Activated T-cell treated with anti-CD3 and anti-CD28 coated beads for 48 hours (primary cell): ENCODE measurements around the gene ACO1.

Experiments used
- DNase-seq: peaks from one replicate; pipeline ENCODE4 v3.0.0-alpha.2; 2020; ENCODE audit warnings: low read depth

Gene ACO1

DNA sequence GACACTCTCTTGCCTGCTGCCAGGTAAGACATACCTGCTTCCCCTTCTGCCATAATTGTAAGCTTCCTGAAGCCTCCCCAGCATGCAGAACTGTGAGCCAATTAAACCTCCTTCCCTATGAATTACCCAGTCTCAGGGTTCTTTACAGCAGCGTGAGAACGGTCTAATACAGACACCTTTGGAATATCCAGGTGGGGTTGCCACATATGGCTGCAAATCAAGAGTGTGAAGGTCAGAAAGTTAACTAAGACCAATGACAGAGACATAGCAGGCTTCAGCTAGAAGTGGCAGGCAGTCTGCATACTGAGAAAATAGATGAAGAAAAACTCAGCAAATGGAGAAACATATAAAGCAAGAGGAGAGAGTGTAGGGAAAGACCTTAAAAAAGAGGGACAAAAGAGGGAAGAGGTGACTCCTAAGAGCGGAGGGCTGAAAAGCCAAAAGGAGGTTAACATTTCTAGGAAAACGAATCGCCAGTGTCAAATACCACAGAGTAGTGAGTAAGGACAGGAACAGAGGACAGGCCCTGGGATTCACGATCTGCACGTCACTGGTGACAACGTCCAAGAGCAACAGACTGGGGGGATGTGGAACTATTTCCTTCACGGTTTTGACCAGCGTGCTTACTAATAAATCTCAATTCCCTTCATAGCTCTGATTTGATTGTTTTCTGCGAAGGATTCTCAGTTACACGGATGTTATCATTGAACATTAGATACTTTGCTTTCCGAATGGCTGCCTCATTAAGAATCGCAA lies 1.7 kb upstream of the ACO1 start:
- no peak for DNase-seq

DNA sequence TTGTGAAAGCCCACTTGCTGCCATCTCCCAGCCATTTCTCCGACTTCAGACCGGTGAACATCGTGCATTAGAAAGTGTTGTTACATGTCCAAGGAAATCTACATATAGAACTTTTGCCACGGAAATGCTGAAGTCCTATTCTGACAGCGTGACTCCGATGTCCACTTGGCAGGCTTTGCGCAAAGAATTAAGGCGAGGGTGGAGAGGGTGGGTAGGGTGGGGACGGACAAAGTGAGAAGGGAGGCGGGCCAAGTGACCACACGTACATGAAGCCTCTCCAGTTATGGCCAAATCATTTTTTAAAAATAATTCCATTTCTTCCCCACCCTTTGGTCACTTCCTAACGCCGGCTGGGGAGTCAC lies 460 bp upstream of the ACO1 start:
- no peak for DNase-seq

DNA sequence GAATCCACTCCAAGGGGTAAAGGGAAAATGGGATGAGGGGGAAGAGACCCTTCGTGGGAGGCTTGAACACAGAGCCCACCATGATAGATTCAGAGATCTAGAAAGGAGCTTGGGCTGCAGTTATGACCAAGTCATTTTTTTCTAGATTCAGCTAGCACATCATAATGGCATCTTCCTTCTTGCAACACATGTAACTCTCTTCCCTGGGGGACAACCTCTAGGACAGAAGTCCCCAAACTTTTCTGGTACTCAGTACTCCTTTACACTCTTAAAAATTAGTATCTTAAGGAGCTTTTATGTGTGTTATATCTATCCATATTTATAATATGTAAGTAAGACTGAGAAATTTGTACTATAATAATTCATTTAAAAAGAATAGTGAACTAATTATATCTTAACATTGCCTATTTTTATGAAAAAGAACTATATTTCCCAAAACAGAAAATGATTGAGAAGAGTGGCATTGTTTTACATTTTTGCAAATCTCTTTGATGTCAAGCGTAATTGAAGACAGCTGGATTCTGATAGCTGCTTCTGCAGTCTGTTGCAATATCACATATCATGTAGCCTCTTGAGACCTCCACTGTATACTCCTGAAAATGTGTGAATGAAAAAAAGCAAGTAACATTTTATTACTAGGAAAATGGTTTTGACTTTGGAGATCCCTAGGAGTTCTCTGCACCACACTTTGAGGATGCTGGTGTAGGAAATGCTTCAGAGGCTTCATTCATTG lies 875 bp downstream of the ACO1 start:
- DNase-seq, result no peak

DNA sequence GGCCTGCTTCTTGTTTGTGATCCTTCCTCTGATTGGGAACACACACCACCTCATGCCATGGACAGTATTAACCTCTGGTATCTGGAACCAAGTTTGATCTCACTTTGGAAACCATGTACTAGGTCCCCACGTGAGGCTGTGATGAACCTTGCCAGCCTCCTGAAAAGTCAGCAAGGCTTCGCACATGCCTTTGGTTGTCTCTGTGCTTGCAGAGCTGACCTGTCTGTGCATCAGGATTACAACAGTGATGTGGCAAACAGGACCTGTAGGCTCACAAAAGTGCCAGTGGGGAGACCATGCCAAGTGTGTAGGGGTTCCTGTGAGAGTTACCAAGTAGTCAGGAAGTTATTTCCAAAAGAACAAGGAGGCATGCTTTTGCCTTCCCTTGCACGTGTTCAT lies 1.4 kb downstream of the ACO1 start:
- DNase-seq, result no peak

DNA sequence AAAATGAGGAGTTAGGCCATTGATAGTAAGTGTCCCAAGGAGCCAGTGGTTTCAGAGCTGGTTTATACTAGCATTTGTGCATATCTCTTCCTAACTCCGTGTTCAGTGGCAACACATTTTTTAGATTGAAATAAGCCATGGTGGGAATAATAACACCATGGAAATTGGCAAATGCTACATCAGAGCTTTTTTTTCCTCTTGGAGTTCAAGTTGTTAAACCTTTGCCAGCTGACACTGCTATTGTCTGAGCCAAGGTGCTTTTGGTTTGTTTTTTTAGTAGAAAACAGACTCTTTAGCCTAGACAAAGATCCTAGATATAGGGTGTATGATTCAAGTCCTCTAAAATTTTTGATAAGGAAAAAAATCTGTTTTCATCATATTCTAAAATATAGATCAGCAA lies 2.8 kb downstream of the ACO1 start:
- DNase-seq, result no peak

DNA sequence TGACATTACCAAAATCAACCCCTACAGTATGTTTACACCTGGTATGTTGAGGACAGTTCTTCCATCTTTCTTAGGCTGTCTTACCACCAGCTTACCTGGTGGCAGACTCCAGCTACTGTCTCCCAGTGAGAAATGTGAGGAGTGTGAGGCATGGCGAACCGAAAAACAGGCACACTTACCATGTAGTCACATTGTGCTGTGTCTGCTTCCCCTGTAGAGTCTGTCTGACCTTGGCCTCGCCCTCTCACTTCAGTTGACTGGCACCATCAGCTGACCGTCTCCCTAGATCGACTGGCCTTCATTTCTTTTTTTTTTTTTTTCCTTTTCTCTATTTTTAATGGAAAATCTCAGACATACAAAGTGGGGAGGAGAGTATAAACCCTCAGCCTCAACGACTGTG lies 4.9 kb downstream of the ACO1 start:
- DNase-seq, result no peak

DNA sequence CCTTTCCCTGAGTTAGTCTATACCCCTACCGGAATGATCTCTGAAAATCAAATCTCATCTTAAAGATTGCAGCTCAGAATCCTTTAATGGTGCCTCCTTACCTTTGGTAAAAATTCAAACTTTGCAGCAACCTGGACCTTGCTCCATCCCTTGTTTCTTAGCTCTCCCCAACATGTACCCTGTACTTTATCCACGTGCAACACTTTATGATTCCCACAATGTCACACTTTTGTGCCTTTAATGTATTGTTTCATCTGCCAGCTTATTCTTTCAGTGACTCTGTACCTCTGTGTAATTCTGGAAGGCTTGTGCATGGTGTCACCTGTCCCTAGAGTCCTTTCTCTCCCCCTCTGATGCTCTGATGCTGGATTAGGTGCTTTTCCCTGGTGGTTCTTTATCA lies 9.5 kb downstream of the ACO1 start:
- DNase-seq, result no peak

DNA sequence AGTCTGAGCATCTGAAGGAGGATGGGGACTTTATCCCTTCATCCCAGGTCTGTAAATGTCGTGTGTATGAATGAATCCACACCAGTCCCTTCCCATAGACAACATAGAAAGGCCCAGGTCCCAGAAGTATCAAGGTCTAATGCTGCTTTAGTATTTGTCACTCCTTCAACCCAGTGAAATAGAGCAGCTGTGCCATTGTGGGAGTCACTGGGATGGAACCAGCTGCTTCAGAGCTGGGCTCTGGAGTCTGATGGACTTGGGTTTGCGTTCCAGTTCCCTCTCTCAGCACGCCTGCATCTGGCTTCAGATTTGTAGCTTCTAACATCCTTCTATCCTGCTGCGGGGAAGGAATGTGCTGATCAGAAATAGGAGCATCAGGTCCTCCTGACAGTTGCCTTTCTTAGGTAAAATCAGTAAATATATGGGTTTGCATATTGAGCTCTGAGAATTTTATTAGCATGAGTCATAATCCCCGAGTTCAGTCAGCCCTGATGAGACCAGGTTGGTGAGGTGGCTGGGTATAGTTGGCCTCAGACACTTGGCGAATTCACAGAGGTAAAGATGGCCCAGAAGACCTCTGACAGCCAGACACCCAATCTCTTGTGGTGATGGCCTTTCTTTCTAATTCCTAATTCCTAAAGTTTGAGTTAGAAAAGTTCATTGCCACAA lies 10.1 kb downstream of the ACO1 start:
- DNase-seq, result no peak

DNA sequence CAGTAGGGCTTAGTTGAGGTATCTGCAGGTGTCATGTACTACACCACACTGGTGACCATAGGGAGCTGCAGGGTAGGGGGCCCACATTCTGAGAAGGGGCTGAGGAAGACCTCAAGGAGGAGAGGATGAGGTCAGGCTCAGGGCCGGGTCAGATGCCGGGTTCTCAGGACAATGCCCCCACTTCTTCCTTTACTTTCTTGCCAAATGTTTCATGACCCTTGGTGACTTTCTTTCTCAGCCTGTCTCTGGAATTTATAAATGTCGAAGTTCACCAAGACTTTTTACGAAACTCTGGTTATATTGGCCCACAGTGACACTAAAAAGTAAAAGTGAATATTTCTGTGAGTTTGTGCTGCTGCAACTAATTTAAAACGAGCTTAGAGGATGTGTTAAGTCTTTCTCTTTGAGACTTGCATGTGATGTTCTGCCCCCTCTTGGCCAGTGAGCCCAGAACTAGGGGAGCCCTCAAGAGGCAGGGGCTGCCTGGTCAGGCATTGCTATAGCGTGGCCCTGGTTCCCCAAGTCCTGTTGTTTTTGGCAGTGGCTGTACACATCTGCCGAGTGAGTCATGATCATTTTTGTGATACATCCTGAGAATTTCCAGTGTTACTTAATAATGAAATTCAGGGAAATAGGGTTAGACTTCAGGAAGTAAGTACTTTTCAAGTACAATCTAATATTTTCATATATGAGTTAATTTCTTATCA lies 11.2 kb downstream of the ACO1 start:
- DNase-seq, result no peak

DNA sequence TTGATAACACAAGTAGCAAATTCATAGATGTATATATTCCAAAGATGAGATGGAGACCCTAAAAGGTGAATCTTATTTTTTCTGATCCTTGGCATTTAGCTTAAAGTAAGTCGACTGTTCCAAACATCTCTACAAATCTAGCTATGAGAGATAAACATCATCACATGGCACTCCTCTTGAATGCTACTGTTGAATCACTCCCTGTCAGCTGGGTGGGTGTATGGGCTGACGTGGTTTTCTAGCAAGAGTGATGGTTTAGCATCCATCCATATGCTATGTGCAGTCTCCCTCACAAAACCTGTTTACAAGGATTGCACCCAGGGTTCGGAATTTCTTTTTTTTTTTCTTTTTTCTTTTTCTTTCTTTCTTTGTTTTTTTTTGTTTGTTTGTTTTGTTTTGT lies 13.8 kb downstream of the ACO1 start:
- no peak for DNase-seq

DNA sequence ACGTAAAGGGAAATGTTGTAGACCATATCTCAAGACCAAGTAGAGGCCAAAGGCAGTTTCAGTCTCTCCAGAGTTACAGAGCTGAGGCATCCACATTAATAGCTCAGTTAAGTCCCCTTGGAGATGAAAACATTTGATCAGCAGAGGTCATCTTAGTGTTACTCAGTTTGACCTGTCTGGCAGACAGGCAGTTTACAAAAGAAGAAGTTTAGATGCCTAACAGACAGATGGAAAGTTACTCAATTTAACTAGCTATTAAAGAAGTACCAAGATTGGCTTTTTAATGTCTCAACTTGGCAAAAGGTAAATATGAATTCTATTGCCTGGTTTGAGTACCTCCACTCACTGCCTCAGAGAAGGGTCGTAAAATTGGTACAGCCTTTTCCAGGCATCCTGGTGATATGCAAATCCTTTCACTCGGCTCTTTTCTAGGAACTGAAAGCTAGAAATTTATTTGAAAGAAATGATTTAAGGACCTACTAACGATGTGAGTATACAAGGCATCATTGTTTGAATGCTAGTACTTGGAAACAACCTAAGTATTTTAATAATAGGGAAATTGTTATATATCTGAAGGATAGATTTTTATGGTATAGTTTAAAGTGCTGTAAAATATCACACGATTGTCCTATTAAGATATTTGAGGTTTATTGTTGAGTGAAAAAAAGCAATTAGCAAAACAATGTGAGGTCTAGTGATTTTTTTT lies 14.8 kb downstream of the ACO1 start:
- no peak for DNase-seq

DNA sequence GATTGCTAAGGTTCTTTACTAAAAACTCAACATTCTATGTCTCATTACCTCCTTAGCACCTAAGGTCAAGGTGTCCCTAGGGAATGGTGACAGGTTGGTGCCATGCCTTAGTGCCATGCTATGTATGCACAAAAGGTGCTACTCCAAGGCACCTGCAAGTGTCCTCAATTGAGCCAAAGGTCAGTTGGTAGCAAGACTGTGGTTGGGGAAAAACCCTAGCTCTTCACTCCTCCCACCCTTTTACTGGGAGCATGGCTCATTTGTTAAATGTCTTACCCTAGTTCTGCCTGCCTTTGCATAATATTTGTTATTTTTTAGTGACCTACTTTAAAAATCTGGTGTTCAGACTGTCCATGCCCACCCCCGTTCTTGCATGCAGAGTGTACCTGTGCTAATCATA lies 17.0 kb downstream of the ACO1 start:
- DNase-seq, result no peak

DNA sequence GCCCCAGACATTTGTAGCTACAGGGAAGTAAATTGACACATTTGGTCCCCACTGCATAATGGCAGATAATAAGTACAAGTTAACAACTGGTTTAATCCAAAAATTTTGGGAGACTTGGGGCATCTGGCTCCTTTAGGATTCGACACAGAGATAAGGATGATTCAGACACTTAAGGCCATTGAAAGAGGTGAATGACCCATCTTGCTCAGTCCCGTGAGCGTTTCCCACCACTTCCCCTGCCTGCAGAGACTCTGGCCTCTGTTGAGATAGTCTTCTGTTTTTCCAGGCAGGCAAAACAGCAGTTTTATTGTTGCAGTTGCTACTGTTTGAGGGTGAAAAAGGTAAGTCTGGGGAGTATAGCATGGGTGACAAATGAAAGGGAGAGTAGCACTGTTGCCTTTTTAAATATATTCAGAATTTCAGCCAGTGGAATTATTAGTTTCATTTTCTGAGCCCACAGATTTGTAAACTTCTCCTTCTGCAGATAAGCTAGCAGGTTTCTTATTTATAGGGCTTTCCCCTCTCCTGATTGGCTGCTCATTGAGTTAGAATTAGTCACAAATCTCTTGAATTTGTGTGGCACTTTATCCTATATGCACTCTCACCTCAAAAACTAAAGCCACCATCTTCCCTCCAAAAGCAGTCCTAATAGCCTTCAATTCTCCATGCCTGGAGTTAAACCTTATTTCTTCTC lies 19.3 kb downstream of the ACO1 start:
- no peak for DNase-seq

DNA sequence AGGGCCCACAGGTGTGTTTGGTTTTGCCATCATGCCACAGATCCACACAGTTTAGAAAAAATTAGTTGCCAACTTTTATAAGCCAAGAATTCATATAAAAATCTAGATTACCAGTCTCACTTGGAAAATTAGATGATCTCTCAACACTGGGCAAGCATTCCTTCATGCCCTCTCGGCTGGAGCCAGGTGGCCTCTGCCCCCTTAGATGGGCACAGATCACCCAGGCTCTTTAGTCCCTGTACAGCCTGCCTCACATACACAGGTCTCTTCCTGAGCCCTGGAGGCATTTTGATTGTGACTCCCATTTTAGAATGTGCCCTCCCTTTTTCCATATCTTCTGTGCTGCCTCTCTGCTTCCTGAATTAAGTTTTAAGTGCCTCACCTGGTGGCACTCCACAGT lies 20.0 kb downstream of the ACO1 start:
- DNase-seq, result no peak

DNA sequence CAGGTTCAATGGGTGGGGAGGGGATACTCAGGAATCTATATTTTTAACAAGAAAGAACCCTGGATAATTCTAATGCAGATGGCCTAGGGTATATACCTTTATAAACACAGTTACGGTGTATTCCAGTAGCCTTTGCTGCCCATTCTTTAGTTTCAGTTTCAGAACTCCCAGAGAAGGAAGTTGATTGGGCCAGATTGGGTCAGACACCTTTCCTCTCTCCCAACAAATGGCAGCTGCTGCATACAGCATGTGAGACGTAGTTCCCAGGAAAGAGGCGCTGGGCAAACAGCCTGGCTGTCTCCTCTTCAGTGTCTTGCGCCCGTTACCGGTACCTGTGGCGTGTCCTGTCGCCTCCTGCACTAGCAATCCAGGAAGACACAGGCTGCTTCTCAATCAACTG lies 20.4 kb downstream of the ACO1 start:
- no peak for DNase-seq

DNA sequence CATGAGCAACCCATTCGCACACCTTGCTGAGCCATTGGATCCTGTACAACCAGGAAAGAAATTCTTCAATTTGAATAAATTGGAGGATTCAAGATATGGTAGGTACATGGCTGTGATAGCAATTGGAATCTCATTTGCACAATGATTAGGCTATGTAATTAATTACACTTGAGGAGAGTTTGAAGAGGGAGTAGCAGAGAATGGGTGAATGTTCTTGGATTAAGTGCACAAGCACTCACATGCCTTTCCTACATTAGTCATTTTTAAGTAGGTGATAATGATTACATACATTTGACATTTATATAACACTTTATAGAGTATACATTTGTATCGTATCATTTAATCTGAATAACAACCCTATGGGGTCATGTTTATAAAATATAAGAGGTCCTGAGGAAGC lies 21.1 kb downstream of the ACO1 start:
- no peak for DNase-seq

DNA sequence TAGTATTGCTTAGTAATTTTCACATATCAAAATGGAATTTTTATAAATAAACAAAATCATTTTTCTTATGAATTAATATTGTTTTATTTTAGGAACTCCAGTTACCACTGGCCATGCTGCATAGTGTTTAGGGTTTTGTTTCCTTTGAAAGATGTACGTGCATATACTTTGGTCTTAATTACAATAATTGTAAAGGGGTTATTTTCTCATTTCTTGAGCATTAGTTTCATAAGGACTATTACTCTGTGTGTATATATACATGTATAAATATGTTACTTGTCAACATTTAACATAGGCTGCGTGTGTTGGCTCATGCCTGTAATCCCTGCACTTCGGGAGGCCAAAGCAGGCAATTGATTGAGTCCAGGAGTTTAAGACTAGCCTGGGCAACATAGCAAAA lies 21.6 kb downstream of the ACO1 start:
- no peak for DNase-seq

DNA sequence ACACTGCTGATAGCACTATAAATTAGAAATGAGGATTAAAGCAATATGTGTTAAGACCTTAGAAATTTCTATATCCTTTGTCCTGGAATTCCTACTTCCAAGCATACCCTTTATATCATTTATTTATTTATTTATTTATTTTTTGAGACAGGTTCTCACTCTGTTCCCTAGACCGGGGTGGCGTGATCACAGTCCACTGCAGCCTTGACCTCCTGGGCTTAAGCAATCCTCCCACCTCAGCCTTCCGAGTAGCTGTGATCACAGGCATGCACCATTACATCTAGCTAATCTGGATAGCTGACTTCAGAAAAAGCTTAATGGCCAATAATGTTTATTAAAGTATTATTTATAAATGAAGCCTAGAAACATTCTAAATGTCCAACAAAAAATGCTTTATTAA lies 27.3 kb downstream of the ACO1 start:
- no peak for DNase-seq

DNA sequence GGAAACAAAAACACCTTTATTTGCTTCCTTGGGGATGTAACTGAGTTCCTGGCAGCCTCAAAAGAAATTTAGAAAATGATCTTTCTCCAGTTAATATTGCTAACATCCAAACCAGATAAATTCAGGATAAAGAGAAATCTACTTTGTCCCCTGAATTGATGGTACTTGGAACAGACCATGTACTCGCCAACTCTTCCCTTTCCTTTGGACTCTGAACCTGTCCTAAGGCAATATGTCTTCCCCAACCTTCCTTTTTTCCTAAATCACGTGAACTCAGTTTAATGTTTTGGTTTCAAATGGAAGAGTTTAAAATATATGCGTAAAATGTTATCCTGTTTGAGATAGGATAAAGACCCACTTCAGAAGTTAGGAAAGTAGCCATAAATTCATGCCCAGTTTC lies 28.0 kb downstream of the ACO1 start:
- DNase-seq, result no peak

DNA sequence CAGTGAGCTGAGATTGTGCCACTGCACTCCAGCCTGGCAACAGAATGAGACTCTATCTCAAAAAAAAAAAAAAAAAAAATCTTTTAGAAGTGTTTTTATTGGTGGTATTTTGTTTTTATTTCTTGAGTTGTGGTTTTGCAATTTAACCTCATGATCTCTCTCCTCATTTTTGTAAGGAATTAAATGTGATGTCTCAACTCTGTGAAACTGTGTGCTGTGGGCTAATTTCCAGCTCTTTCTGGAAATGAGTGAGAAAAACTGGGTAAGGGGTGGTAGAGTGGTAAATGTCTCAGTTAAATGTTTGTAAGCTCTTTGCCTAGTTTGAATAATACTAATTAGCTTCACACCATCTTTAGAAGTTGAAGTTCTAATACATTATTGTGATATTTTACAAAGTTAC lies 29.0 kb downstream of the ACO1 start:
- DNase-seq, result no peak

DNA sequence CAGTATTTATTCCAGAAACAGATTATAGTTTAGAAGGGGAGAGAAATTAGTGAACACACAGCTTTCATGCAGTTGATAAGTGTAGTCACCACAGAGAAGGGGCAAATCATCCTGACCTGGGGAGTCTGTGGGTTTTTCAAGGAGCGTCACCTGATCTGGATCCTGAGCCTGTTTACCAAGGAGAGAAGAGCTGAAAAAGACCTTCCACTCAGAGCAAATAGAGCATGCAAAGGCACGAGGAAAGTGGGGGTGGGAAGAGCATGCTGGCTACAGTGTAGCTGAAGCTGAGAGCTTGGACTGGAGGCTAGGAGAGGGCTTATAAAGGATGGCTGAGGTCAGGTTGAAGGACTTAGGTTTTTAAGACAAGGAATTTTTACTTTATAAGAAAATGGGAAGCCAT lies 30.4 kb downstream of the ACO1 start:
- DNase-seq, result no peak

DNA sequence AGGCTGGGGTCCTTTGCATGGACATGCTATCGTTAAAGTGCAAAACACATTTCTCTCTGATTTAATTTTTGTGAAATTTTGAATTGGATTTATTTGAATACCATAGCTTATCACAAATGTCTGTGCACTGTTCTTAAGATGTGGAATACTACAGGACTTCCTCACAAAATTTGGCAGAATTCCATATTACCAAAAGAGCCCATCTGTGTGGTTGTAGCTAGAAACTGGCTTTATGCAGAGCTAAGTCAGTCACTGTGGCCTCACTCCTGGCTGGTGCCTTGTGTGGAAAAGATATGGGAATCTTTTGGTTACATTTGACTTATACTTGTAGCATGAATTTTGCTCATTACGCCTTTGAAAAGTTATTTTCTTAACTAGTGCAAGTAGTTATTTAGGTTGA lies 35.5 kb downstream of the ACO1 start:
- no peak for DNase-seq
